PC-9 (cell line): ENCODE results near the gene NPY4R.
"Not testable (repeated sequence)": the region's sequence is repeated elsewhere in the genome, so short reads cannot be mapped to it uniquely, and the experiment has no call there.

Source experiments
- EZH2 ChIP-seq: fragments of 200-600 bp; sonication (generic); IDR thresholded peaks from 2 replicates; pipeline ENCODE4 v1.8.0; 2017; ENCODE audit warnings: antibody characterized with exemption, low read depth
- TF ChIP-seq, protein P1 (sequence below): fragments of 200-600 bp; sonication (generic); conservative IDR thresholded peaks from 2 replicates; pipeline ENCODE4 v1.6.1; 2017; ENCODE audit warnings: mixed run types, antibody characterized with exemption, mild to moderate bottlenecking, moderate library complexity

DNA sequence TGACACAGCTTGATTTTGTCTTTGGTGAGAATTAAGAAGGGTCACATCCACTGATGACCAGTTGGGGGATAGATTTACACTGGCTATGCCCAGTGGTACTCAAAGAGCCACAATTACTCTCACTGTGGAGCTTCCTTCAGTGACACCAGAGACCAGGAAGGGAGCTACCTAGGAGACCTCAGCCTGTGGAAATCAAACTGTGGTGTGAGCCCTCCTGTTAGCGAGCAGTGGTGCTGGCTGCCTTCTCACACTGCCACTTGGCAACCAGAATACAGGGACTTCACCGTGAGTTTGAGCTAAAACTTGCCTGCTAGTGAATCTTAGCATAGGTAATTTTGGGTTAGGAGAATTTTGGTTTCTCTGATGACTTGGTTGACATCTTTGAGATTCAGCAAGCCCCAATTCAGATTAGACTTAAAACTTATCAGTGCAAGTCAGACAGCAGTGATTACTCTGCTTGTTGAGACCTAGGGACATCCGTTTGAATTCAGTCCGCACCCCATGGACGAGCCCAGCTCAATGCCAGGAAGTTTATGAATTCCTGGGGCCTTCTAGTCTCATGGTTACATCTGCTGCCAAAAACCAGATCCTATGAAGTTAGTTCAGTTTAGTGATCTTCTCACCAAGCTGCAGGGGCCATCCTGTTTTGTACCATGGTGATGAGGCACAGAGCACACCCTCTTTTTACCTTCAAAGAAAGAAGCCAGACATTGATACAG lies 33.4 kb upstream of the NPY4R start:
- TF ChIP-seq, protein P1, sequence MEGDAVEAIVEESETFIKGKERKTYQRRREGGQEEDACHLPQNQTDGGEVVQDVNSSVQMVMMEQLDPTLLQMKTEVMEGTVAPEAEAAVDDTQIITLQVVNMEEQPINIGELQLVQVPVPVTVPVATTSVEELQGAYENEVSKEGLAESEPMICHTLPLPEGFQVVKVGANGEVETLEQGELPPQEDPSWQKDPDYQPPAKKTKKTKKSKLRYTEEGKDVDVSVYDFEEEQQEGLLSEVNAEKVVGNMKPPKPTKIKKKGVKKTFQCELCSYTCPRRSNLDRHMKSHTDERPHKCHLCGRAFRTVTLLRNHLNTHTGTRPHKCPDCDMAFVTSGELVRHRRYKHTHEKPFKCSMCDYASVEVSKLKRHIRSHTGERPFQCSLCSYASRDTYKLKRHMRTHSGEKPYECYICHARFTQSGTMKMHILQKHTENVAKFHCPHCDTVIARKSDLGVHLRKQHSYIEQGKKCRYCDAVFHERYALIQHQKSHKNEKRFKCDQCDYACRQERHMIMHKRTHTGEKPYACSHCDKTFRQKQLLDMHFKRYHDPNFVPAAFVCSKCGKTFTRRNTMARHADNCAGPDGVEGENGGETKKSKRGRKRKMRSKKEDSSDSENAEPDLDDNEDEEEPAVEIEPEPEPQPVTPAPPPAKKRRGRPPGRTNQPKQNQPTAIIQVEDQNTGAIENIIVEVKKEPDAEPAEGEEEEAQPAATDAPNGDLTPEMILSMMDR = not testable (repeated sequence)
- not testable (repeated sequence) for TF ChIP-seq EZH2
